Uterus (tissue), 2 donors: ENCODE results near the gene RNF123.

Experiments used
- POLR2A ChIP-seq, 2 donors: fragments of 450-650 bp; IDR thresholded peaks; one replicate each; pipeline ENCODE4 v1.6.1; 2016; ENCODE audit warnings: antibody characterized with exemption in 2 of 2, mild to moderate bottlenecking in 1 of 2, moderate library complexity in 1 of 2
- TF ChIP-seq, protein P1 (sequence below), 4 experiments: fragments of 200-600 bp in 2 of 4; fragments of 450-650 bp in 2 of 4; sonication (generic) in 2 of 4; IDR thresholded peaks; one replicate each; pipeline ENCODE4 v1.5.1; 2016 to 2019; ENCODE audit warnings: antibody characterized with exemption in 4 of 4, mild to moderate bottlenecking in 2 of 4, moderate library complexity in 1 of 4

DNA sequence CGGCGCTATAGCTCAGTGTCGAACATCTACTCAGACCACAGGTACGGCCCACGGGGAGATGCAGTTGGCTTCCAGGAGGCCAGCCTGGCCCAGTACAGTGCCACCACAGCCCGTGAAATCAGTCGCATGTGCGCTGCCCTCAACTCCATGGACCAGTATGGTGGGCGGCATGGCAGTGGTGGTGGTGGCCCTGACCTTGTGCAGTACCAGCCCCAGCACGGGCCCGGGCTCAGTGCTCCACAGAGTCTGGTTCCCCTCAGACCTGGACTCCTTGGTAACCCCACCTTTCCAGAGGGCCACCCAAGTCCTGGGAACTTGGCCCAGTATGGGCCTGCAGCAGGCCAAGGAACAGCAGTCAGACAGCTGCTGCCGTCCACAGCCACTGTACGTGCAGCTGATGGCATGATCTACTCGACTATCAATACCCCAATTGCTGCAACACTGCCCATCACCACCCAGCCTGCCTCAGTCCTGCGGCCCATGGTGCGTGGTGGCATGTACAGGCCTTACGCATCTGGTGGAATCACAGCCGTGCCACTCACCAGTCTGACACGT, 33.5 kb upstream of the RNF123 start:
- TF ChIP-seq, protein P1, sequence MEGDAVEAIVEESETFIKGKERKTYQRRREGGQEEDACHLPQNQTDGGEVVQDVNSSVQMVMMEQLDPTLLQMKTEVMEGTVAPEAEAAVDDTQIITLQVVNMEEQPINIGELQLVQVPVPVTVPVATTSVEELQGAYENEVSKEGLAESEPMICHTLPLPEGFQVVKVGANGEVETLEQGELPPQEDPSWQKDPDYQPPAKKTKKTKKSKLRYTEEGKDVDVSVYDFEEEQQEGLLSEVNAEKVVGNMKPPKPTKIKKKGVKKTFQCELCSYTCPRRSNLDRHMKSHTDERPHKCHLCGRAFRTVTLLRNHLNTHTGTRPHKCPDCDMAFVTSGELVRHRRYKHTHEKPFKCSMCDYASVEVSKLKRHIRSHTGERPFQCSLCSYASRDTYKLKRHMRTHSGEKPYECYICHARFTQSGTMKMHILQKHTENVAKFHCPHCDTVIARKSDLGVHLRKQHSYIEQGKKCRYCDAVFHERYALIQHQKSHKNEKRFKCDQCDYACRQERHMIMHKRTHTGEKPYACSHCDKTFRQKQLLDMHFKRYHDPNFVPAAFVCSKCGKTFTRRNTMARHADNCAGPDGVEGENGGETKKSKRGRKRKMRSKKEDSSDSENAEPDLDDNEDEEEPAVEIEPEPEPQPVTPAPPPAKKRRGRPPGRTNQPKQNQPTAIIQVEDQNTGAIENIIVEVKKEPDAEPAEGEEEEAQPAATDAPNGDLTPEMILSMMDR (IDR thresholded peaks at IDR 0.05), result no peak
- TF ChIP-seq POLR2A (IDR thresholded peaks at IDR 0.05), result no peak
